Ecto neural progenitor cell (in vitro differentiated cells): Measurements from ENCODE around the gene TRIM71.
A peak's percentile ranks its signal among the peaks of the same experiment; 100 is the strongest.
"Not testable (repeated sequence)": the region's sequence is repeated elsewhere in the genome, so short reads cannot be mapped to it uniquely, and the experiment has no call there.

Source experiments
- DNase-seq: peaks from one replicate; pipeline ENCODE4 v3.0.0-alpha.2; 2018; ENCODE audit warnings: low spot score

Gene TRIM71

DNA sequence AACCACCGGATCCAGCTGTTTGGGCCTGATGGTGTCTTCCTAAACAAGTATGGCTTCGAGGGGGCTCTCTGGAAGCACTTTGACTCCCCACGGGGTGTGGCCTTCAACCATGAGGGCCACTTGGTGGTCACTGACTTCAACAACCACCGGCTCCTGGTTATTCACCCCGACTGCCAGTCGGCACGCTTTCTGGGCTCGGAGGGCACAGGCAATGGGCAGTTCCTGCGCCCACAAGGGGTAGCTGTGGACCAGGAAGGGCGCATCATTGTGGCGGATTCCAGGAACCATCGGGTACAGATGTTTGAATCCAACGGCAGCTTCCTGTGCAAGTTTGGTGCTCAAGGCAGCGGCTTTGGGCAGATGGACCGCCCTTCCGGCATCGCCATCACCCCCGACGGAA lies 73.6 kb downstream of the TRIM71 start:
- DNase-seq: no peak

DNA sequence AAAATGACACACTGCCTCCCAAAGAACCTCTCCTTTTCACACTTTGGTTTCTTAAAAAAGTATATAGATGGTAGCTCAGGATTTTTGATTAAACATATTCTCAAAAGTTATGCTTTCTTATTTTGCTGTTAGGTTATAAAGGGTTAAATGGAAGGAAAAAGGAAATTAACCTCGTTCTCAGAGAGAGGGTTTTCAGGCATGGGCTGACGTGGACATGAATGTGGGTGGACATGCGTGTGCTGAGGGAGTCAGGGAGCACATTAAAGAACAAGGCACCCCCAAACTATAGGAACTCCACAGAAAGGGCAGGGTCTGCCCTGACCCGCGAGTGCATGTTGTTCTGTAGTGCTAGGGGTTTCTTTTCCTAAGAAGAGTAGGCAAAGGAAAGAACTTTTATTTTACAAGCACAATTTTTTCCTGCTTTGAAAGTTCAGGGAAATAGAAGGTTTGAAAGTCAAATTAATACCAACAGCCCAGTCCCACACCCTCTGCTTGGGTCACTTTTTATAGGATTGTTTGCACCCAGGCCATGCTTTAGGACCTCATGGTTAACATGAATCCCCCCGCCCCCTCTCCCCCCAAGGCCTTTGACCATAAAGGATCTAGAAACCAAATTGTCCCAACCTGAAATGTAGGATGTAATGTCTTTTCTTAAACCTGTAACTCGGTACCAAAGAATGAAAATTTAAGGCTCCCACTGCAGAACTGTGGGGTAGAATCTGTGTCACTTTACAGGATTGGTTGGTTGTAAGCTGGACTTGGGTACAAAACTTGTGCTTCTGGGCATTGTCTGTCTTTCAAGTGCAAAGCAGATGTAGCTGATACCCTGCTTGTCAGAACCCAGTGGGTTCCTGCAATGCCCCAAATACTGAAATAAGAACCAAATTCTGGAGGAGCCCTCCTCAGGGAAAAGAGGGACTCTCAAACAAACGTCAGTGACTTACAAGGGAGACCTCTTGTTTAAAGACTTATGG lies 75.1 kb downstream of the TRIM71 start:
- no peak for DNase-seq

DNA sequence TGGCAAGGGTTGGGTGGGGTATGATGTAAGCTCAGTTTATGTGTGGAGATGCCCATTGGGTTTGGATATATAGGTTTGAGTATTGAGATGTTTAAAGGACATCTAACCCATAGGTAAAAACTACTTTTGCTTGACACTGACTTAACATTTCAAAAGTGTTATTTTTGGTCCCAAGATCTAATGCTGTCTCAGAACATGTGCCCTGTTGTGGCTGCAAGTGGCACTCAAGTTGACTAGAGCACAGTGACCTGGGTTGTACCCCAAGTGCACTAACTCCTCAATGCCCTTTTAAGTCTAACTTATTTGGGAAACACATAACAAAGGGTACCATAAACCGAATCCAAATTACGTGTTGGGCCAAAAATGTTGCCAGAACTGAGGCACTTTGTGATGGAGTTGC lies 77.2 kb downstream of the TRIM71 start:
- no peak for DNase-seq

DNA sequence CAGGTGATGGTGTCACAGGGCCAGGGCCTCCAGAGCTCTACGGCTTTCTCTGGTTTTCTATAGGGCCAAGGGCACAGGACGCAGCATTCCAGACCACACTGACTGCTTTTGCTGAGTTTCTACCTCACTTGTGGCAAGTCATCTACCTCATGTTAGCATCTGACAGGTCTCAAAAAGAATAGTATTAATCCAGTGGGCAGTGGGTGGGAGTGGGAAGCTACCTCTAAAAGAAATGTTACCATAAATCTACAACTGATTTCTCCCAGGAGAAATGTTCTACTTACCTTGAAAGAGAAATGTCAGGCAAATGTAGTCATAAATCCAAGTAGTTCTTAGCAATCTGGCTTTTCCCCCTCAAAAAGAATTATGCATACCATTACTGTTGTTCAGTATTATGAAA lies 77.9 kb downstream of the TRIM71 start:
- no peak for DNase-seq

DNA sequence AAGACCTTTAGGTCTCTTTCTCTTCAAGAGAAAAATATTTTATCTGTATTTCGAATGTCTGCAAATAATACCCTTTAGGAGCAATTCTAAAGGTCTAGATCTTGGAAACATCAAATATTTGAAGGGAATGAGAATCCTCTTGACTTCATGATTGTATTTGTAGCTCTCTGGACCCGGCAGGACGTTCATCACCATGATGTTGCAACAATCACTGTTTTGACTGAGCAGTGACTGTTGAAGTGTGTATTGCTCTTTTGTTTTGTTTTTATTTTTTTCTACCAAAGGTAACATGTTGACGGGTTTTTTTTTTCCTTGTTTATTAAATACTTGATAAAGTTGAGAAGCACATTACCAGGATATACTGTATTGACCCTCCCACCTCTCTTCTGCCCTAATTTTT lies 78.3 kb downstream of the TRIM71 start:
- no peak for DNase-seq

DNA sequence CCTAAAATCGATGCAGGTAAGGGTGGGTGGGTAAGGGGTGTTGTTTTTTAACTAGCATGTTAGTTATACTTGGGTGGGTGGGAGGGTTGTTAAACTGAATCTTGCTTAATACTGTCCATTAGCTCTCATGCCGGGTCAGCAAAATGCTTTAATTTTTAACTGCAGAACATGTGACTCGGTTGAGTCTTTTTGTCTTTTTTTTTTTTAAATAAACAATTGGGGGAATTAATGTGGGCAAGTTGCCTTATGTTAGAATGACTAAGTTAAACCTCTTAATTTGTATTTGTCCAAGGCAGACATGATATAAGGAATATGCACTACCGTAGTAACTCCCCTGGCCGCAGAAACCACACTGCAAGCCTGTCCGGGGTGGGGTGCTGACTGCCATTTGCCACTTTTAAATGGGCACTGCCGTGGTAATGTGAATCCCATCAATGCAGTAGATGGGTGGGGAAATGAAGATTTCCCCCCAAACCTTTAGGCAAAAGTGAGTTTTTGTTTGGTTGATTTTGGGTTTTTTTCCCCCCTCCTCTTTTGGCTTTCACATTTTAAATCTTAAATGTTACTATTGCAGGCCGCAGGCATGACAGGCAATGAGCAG lies 79.3 kb downstream of the TRIM71 start:
- DNase-seq: no peak

DNA sequence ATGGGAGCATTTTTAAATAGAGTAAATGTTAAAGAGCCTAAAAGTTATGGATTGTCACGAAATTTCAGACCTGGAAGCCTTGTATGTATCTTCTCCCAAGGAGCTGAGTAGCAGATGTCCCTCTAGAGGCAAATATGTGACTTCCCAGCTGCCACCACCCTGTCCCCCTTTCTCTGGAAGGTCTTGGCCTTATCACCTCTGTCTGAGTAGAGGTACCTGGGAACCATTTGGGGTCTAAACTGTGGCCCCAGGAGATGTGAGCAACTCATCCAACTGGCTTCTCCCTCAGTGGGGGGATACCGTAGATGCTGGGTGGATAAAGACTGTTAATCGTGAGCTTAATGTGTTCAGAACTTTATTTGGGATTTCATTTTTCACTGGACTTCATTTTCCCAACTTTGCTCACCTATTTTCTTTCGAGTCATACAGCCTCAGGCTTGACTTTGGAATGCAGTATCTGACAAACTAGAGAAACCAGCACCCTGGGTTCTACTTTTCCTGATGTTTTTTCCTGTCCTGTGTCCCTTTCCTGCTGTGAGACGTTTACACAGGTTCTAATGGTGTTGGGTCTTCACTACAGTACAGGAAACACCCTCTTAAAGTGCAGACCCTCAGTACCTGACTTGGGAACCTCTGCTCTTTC lies 80.3 kb downstream of the TRIM71 start:
- DNase-seq: no peak

DNA sequence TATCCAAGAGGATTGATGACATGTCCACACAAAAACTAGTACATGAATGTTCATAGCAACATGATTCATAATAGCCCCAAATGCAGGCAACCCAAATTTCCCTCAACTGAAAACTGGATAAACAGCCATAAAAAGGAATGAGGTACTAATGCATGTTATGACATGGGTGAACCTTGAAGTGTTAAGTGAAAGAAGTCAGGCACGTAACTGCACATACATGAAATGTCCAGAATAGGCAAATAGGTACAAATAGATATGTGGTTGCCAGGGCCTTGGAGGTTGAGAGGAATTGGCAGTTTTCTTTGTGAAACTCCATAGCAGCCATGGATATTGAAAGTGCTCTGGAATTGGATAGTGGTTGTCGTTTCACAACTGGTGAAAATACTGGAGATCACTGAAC lies 81.5 kb downstream of the TRIM71 start:
- no peak for DNase-seq

DNA sequence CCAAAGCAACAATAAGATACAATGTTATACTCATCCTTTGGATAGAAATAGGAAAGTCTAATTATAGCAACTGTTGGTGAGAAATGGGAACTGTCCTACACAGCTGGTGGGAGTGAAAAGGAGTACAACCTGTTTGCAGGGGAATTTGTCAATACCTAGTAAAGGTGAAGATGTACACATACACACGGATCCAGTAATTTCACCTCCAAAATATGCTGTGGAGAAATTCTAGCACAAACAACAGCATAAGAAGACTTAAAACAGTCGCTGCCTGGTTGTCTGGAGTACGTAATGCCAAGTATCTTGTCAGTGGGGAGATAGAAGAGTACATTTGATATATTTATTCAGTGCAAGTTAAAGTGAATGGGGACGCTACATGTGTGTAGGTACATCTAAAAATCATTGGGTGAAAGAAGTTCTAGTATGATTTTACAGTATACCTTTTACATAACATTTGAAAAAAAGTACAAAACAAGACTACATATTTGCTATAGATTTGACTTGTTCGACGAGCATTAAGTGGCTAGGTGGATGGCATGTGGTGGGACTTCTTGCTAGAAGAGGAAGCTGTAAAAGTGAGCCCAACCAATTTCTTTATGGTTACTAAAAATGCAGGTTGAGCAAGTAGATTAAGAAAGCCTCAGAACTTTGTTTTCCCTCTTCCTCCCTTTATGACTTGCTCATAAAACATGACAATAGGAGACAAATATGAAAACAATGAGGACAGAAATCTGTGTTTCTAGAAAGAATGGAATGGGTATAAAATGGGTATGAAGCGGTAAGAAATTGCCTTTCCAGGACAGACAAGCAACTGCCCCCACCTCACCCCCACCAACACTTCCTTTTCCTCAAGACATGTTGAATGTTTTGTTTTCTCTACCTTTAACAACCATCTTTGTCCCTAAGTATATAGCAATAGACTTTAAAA lies 83.5 kb downstream of the TRIM71 start:
- no peak for DNase-seq

DNA sequence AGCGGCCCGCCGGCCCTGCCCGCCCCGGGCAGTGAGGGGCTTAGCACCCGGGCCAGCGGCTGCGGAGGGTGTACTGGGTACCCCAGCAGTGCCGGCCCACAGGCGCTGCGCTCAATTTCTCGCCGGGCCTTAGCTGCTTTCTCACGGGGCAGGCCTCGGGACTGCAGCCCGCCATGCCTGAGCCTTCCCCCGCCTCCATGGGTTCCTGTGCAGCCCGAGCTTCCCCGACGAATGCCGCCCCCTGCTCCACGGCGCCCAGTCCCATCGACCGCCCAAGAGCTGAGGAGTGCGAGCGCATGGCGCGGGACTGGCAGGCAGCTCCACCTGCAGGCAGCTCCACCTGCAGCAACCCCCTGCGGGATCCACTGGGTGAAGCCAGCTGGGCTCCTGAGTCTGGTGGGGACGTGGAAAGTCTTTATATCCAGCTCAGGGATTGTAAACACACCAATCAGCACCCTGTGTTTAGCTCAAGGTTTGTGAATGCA lies 85.1 kb downstream of the TRIM71 start:
- peak; percentile 78 for DNase-seq

DNA sequence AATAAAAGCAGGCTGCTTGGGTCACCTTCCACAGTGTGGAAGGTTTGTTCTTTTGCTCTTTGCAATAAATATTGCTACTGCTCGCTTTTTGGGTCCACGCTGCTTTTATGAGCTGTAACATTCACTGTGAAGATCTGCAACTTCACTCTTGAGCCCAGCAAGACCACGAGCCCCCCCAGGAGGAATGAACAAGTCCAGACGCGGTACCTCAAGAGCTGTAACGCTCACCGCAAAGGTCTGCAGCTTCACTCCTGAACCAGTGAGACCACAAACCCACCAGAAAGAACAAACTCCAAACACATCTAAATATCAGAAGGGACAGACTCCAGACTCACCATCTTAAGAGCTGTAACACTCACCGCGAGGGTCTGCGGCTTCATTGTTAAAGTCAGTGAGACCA lies 86.2 kb downstream of the TRIM71 start:
- DNase-seq: no peak

DNA sequence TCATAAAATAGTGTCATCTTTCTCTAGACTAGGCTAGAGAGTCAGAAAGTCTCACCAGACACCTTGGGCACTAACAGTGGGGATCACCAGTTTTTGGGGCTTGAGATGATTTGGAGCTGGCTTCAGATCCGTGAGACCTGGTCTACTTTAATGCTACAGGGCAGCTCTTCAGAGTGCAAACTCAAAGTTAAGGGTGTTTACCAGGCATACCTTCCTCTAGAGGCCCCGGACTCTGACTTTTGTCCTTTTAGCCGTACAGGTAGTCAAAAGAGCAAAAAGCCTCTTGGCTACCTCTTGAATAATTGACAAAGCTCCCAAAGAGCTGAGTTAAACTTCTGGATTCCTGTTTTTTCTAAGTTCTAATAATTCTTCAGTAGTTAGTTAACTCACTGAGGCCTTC lies 92.2 kb downstream of the TRIM71 start:
- DNase-seq: no peak

DNA sequence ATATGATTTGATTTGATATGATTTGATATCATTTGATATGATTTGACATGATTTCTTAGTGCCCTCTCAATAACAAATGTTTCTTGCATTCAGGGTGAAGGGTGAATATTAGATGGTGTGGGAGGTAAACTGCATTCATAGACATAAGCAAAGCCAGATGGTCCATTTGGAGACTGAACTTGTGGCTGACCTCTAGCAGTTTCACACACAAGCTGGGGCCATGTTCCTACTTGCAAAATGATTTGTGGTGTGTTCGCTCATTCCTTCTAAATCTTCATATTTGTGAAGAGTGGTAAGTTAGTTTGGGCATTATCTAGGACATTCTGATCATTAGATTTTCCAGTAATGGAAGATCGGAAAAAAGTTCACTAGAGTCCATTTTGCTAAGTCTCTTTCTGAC lies 93.2 kb downstream of the TRIM71 start:
- DNase-seq: no peak

DNA sequence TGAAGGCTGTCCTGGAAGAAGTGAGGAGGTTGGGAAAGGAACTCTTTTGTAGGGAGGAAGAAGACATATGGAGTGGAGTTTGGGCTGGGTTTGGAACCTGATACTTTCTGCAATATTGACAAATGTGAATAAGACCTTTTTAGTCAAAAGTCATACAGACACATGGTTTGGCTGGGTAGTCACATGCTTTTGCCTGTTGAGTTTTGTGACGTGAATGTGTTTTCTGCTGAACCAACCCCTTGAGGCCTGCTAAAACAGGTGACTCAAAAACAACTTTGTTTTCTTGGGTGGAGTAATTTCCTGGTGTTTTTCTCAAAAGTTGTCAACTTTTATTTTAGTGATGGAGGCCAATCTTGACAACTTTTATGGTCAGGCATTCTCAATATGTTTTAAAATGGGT lies 94.2 kb downstream of the TRIM71 start:
- no peak for DNase-seq

DNA sequence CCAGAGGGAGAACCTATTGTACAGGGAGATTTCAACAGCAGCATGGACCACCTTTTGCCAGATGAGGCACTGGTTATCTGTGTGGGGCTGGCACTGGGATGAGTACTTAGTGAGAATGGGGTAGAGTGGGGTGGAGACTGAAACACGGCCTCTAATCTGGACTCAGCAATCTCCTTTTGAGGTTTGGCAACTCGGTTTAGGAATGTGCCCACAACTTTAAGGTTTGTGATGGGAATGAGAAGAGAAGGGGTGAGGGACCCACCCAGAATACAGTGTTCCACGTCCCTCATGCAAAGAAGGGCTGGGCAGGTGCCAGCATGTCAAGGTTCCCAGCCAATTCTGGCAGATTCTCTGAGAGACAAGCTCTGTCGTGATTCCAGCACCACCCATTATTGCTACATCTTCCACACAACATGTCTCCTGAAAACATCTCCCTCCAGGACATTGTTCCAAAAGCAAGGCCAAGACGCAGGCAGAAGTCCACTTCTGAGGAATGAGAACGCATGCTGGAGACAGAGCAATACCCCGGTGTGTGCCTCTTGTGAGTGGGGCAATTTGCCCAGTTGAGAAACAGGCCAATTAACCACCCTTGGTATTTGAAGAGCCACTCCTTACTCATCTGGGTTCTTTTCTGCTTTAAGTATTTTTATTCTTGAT lies 96.1 kb downstream of the TRIM71 start:
- DNase-seq: no peak

DNA sequence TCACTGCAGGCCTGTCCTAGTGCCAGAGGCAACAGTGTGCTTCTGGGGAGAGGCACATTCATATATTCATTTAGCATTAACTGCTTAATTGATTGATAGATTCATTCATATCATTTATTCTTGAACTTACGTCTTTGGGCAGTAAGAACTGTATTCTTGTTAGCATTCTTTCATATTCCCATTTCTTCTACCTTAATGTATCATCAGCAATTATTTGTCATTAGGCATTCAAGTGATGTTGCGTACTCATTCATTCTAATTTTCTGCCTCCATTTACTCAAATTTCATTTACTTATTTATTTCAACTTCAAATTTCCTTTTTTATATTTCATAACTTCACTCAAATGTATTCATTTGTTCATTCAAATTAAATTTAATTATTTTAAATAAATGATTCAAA lies 102.1 kb downstream of the TRIM71 start:
- DNase-seq: no peak

DNA sequence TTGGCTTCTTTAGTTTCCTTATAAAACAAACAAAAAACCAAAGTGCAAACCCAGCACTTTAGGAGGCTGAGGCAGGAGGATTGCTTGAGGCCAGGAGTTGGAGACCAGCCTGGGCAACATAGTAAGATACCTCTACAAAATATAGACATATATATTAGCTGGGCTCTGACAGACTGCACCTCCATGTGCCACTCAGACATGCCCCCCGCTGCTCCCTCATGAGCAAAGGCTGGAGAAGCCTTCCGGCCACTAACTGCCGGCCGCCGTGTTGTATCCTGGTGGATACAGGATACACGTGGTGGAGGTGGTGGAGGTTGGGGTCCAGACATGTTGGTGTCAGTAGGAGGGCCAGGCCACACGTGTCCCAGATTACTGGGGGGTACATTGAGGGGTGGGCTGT lies 104.3 kb downstream of the TRIM71 start:
- no peak for DNase-seq

DNA sequence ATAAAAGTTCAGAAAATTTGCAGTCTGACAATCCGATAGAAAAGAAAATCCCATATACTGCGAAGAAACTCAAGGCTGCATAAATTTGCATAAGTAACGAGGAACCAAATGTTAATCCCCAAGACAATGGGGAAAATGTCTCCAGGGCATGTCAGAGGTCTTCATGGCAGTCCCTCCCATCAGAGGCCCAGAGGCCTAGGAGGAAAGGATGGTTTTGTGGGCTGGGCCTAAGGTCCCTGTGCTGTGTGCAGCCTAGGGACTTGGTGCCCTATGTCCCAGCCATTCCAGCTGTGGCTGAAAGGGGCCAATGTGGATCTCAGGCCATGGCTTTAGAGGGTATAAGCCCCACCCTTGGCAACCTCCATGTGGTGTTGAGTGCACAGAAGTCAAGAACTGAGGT lies 112.4 kb downstream of the TRIM71 start:
- no peak for DNase-seq

DNA sequence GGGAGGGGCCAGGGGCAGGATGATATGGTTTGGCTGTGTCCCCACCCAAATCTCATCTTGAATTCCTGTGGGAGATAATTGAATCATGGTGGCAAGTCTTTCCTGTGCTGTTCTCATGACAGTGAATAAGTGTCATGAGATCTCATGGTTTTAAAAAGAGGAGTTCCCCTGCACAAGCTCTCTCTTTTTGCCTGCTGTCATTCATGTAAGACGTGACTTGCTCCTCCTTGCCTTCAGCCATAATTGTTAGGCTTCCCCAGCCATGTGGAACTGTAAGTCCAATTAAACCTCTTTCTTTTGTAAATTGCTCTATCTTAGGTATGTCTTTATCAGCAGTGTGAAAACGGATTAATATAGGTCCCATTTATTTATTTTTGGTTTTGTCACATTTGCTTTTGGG lies 113.5 kb downstream of the TRIM71 start:
- DNase-seq: not testable (repeated sequence)

DNA sequence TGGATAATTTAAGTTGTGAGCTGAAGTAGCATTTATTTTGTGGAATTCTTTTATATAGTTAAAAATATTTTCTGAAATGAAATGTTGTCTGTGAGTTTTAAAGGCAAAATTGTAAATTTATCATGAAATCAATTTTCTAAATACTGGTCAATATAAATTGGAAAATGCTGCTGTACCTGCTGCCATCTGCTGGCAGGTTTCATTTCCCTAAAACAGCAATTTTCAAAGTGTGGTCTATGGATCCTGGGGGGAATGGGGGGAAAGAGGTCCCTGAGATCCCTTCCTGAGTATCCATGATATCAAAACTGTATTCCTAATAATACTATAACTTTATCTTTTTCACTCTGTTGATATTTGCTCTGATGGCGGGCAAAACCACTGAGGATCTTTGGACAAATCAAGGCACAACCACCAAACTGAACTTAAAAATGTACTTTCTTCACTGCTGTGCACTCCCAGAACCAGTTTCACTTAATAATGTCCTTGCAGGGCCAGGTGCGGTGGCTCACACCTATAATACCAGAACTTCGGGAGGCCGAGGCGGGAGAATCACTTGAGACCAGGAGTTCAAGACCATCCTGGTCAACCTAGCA lies 116.4 kb downstream of the TRIM71 start:
- no peak for DNase-seq

DNA sequence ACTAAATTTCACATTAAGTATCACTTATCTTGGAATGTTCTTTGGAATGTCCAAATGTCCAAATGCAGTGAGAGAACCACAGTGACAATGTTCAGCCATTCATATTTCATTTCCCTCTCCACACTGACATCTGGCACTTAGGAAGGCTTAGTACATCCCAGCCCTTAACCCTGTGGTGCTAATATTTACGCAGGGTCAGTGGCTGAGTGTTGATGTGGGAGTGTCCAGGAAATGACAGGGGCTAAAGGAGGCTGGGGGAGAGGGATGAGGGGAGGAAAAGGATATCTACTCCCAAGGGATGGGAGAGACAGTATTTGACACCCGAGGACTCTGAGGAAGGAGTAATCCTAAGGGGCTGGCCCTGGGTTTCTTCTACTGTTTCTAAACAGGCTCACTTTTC lies 119.5 kb downstream of the TRIM71 start:
- no peak for DNase-seq
